ENCODE results near the gene EGFR.
A peak's percentile ranks its signal among the peaks of the same experiment; 100 is the strongest.

Gene EGFR

GRCh38 chr7:55239406-55239805 is 220.6 kb downstream of the EGFR start:
- Histone ChIP-seq H3K27me3 (replicated peaks) (no peaks in the 10 kb centered on the region), H3K36me3 (replicated peaks) (no peaks in the 10 kb centered on the region), H3K27ac (no peak overlapping the region), H3K4me3 (ENCODE audit: low read depth, low read length) (no peak overlapping the region)
- in situ Hi-C loops (cut with HindIII; ENCODE audit: low pct_ligation_motif_present, low sequenced_read_pairs): no loop called here
- TF ChIP-seq, protein P1, sequence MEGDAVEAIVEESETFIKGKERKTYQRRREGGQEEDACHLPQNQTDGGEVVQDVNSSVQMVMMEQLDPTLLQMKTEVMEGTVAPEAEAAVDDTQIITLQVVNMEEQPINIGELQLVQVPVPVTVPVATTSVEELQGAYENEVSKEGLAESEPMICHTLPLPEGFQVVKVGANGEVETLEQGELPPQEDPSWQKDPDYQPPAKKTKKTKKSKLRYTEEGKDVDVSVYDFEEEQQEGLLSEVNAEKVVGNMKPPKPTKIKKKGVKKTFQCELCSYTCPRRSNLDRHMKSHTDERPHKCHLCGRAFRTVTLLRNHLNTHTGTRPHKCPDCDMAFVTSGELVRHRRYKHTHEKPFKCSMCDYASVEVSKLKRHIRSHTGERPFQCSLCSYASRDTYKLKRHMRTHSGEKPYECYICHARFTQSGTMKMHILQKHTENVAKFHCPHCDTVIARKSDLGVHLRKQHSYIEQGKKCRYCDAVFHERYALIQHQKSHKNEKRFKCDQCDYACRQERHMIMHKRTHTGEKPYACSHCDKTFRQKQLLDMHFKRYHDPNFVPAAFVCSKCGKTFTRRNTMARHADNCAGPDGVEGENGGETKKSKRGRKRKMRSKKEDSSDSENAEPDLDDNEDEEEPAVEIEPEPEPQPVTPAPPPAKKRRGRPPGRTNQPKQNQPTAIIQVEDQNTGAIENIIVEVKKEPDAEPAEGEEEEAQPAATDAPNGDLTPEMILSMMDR (IDR thresholded peaks at IDR 0.05; ENCODE audit: low read depth, low read length, missing control alignments): no peak
- no peak for DNase-seq

GRCh38 chr7:55240418-55241142 is 221.8 kb downstream of the EGFR start:
- in situ Hi-C loops (cut with HindIII; ENCODE audit: low pct_ligation_motif_present, low sequenced_read_pairs): no loop called here
- Histone ChIP-seq H3K36me3 (replicated peaks) (no peaks in the 10 kb centered on the region), H3K4me3 (ENCODE audit: low read depth, low read length) (no peak overlapping the region), H3K27me3 (replicated peaks) (no peaks in the 10 kb centered on the region), H3K27ac (no peak overlapping the region)
- DNase-seq: no peak
- TF ChIP-seq, protein P1 (IDR thresholded peaks at IDR 0.05; ENCODE audit: low read depth, low read length, missing control alignments): no peak

- no peaks in the 10 kb centered on the region for H3K27me3 ChIP-seq (replicated peaks)
- in situ Hi-C loops (cut with HindIII; ENCODE audit: low pct_ligation_motif_present, low sequenced_read_pairs): no loop called here
- H3K4me3 ChIP-seq (ENCODE audit: low read depth, low read length): no peak overlapping the region
- no peak overlapping the region for H3K27ac ChIP-seq
- TF ChIP-seq, protein P1 (IDR thresholded peaks at IDR 0.05; ENCODE audit: low read depth, low read length, missing control alignments): no peak
- H3K36me3 ChIP-seq (replicated peaks): no peaks in the 10 kb centered on the region
- no peak for DNase-seq
Observed at GRCh38 chr7:55241958-55242357, 223.1 kb downstream of the EGFR start.

- H3K27ac ChIP-seq: no peak overlapping the region
- in situ Hi-C loops (cut with HindIII; ENCODE audit: low pct_ligation_motif_present, low sequenced_read_pairs): no loop called here
- no peaks in the 10 kb centered on the region for H3K27me3 ChIP-seq (replicated peaks)
- H3K36me3 ChIP-seq (replicated peaks): no peaks in the 10 kb centered on the region
- H3K4me3 ChIP-seq (ENCODE audit: low read depth, low read length): no peak overlapping the region
- no peak for DNase-seq
- TF ChIP-seq, protein P1 (IDR thresholded peaks at IDR 0.05; ENCODE audit: low read depth, low read length, missing control alignments): no peak
Observed at GRCh38 chr7:55242613-55243012, 223.8 kb downstream of the EGFR start.

- peak overlapping the region; percentile 63 for H3K27ac ChIP-seq
- H3K36me3 ChIP-seq (replicated peaks): no peaks in the 10 kb centered on the region
- TF ChIP-seq, protein P1 (IDR thresholded peaks at IDR 0.05; ENCODE audit: low read depth, low read length, missing control alignments): no peak
- DNase-seq: peak; percentile 32
- no peaks in the 10 kb centered on the region for H3K27me3 ChIP-seq (replicated peaks)
- in situ Hi-C loops (cut with HindIII; ENCODE audit: low pct_ligation_motif_present, low sequenced_read_pairs): no loop called here
- no peak overlapping the region for H3K4me3 ChIP-seq (ENCODE audit: low read depth, low read length)
Observed at GRCh38 chr7:55244006-55244745, 225.4 kb downstream of the EGFR start.

Measured in brain microvascular endothelial cell (primary cell).